ENCODE data around the gene UBL5. TPM values are rescaled to one million over a fixed set of nuclear protein-coding genes. Genes with fewer than 3 reads are reported as not detected.
"Not testable (repeated sequence)": the region's sequence is repeated elsewhere in the genome, so short reads cannot be mapped to it uniquely, and the experiment has no call there.

The UBL5 gene
- 314 and 343 TPM in 2 replicates for polyA plus RNA-seq (2013)

- peak within 1 kb of the TSS; percentile 96 for H4K8ac ChIP-seq (ENCODE audit: low read depth, low read length)
- H2AK5ac ChIP-seq (ENCODE audit: low read length) = peak within 1 kb of the TSS; percentile 34
- H3K4ac ChIP-seq (ENCODE audit: low read depth, low read length) = peak within 1 kb of the TSS; percentile 63
- H3K36me3 ChIP-seq (ENCODE audit: control insufficient read depth in 1 of 2, insufficient read depth in 2 of 2, low read length in 2 of 2) = peaks cover 9 to 11% of the 10 kb centered on the region in 2 experiments
- no peak within 1 kb of the TSS for H2BK5ac ChIP-seq (ENCODE audit: low read depth, low read length, poor library complexity)
- peak within 1 kb of the TSS; percentile 79 for H4K91ac ChIP-seq (ENCODE audit: low read depth, low read length)
- WGBS (ENCODE audit: extremely low coverage, insufficient coverage, insufficient read length) = no CpG with 5 or more reads among the region's 62 CpGs
- H4K12ac ChIP-seq (ENCODE audit: low read depth, low read length) = peak within 1 kb of the TSS; percentile 73
- peaks cover 8% of the 10 kb centered on the region for H3K79me2 ChIP-seq (ENCODE audit: control insufficient read depth, insufficient read depth, low read length, poor library complexity)
- no peak within 1 kb of the TSS for H2BK120ac ChIP-seq (ENCODE audit: insufficient read depth, low read length, poor library complexity)
- peak within 1 kb of the TSS; percentile 86 for H3K4me3 ChIP-seq (ENCODE audit: low read depth, low read length)
- peak within 1 kb of the TSS; percentile 73 for H3K9ac ChIP-seq (ENCODE audit: low read length)
- peak within 1 kb of the TSS; percentile 83 for H3K14ac ChIP-seq (ENCODE audit: low read length)
- H3K27me3 ChIP-seq (ENCODE audit: insufficient read depth, low read length) = no peaks in the 10 kb centered on the region
- H3K4me2 ChIP-seq (ENCODE audit: low read length) = peak within 1 kb of the TSS; percentile 91
- H2AFZ ChIP-seq (ENCODE audit: insufficient read depth, low read length, poor library complexity) = peak within 1 kb of the TSS; percentile 79
- H2BK12ac ChIP-seq (ENCODE audit: low read length) = no peak within 1 kb of the TSS
- no peak within 1 kb of the TSS for H3K23ac ChIP-seq (ENCODE audit: low read length)
- H3K27ac ChIP-seq (ENCODE audit: low read depth, low read length) = peak within 1 kb of the TSS; percentile 14
- peak within 1 kb of the TSS; percentile 68 for H3K18ac ChIP-seq (ENCODE audit: low read length)
- peaks cover 4% of the 10 kb centered on the region for H3K79me1 ChIP-seq (ENCODE audit: low read length)
- no peaks in the 10 kb centered on the region for H3K9me3 ChIP-seq (ENCODE audit: insufficient read depth, low read depth, low read length)
- peaks cover 8 to 9% of the 10 kb centered on the region in 2 experiments for H3K4me1 ChIP-seq (ENCODE audit: control insufficient read depth in 1 of 2, insufficient read depth in 2 of 2, low read length in 2 of 2)
- DNase-seq = peak; percentile 77 to 91
Observed at GRCh38 chr19:9827289-9828238, at the start of gene UBL5. UBL5 (plus strand) TSS chr19:9827918; CDS start chr19:9828338, 420 bp downstream.

GRCh38 chr19:9782338-9782737, 45.4 kb upstream of the UBL5 start:
- peaks cover 3% of the 10 kb centered on the region for H3K79me1 ChIP-seq (ENCODE audit: low read length)
- H3K4me3 ChIP-seq (ENCODE audit: low read depth, low read length) = no peak overlapping the region
- no peak overlapping the region for H3K27ac ChIP-seq (ENCODE audit: low read depth, low read length)
- H3K14ac ChIP-seq (ENCODE audit: low read length) = no peak overlapping the region
- no peak overlapping the region for H2BK12ac ChIP-seq (ENCODE audit: low read length)
- H3K4ac ChIP-seq (ENCODE audit: low read depth, low read length) = no peak overlapping the region
- H2BK120ac ChIP-seq (ENCODE audit: insufficient read depth, low read length, poor library complexity) = no peak overlapping the region
- H3K4me1 ChIP-seq (ENCODE audit: control insufficient read depth in 1 of 2, insufficient read depth in 2 of 2, low read length in 2 of 2) = peaks cover 0 to 6% of the 10 kb centered on the region in 2 experiments
- peaks cover 2% of the 10 kb centered on the region for H3K9me3 ChIP-seq (ENCODE audit: insufficient read depth, low read depth, low read length)
- no peak overlapping the region for H4K91ac ChIP-seq (ENCODE audit: low read depth, low read length)
- H2AK5ac ChIP-seq (ENCODE audit: low read length) = no peak overlapping the region
- H4K12ac ChIP-seq (ENCODE audit: low read depth, low read length) = no peak overlapping the region
- no peaks in the 10 kb centered on the region for H3K27me3 ChIP-seq (ENCODE audit: insufficient read depth, low read length)
- H3K79me2 ChIP-seq (ENCODE audit: control insufficient read depth, insufficient read depth, low read length, poor library complexity) = no peaks in the 10 kb centered on the region
- H2BK5ac ChIP-seq (ENCODE audit: low read depth, low read length, poor library complexity) = no peak overlapping the region
- H3K23ac ChIP-seq (ENCODE audit: low read length) = no peak overlapping the region
- H4K8ac ChIP-seq (ENCODE audit: low read depth, low read length) = no peak overlapping the region
- H3K4me2 ChIP-seq (ENCODE audit: low read length) = no peak overlapping the region
- WGBS (ENCODE audit: extremely low coverage, insufficient coverage, insufficient read length) = no CpG with 5 or more reads among the region's 2 CpGs
- H2AFZ ChIP-seq (ENCODE audit: insufficient read depth, low read length, poor library complexity) = no peak overlapping the region
- H3K36me3 ChIP-seq (ENCODE audit: control insufficient read depth in 1 of 2, insufficient read depth in 2 of 2, low read length in 2 of 2) = no peaks in the 10 kb centered on the region
- DNase-seq = peak in 1 of 2 donors; percentile 13
- H3K18ac ChIP-seq (ENCODE audit: low read length) = no peak overlapping the region
- H3K9ac ChIP-seq (ENCODE audit: low read length) = no peak overlapping the region

- H3K27me3 ChIP-seq (ENCODE audit: insufficient read depth, low read length); H3K18ac ChIP-seq (ENCODE audit: low read length); H3K79me2 ChIP-seq (ENCODE audit: control insufficient read depth, insufficient read depth, low read length, poor library complexity); H3K23ac ChIP-seq (ENCODE audit: low read length); H3K79me1 ChIP-seq (ENCODE audit: low read length); H3K27ac ChIP-seq (ENCODE audit: low read depth, low read length); H2BK120ac ChIP-seq (ENCODE audit: insufficient read depth, low read length, poor library complexity); H2BK5ac ChIP-seq (ENCODE audit: low read depth, low read length, poor library complexity); H4K8ac ChIP-seq (ENCODE audit: low read depth, low read length); H2AFZ ChIP-seq (ENCODE audit: insufficient read depth, low read length, poor library complexity); H4K91ac ChIP-seq (ENCODE audit: low read depth, low read length); H3K4me3 ChIP-seq (ENCODE audit: low read depth, low read length); H3K36me3 ChIP-seq (ENCODE audit: control insufficient read depth in 1 of 2, insufficient read depth in 2 of 2, low read length in 2 of 2); H2BK12ac ChIP-seq (ENCODE audit: low read length); H3K9me3 ChIP-seq (ENCODE audit: insufficient read depth, low read depth, low read length); H3K14ac ChIP-seq (ENCODE audit: low read length); H2AK5ac ChIP-seq (ENCODE audit: low read length); H4K12ac ChIP-seq (ENCODE audit: low read depth, low read length); H3K4me2 ChIP-seq (ENCODE audit: low read length); H3K4ac ChIP-seq (ENCODE audit: low read depth, low read length); H3K4me1 ChIP-seq (ENCODE audit: control insufficient read depth in 1 of 2, insufficient read depth in 2 of 2, low read length in 2 of 2); H3K9ac ChIP-seq (ENCODE audit: low read length): not testable (repeated sequence)
- DNase-seq = peak in 1 of 2 donors; percentile 16
- no CpG with 5 or more reads among the region's 6 CpGs for WGBS (ENCODE audit: extremely low coverage, insufficient coverage, insufficient read length)
Observed at GRCh38 chr19:9784163-9784496, 43.6 kb upstream of the UBL5 start.

- Histone ChIP-seq H3K4me3 (ENCODE audit: low read depth, low read length) (peak overlapping the region; percentile 77), H2AFZ (ENCODE audit: insufficient read depth, low read length, poor library complexity) (peak overlapping the region; percentile 57), H3K4me1 (ENCODE audit: control insufficient read depth in 1 of 2, insufficient read depth in 2 of 2, low read length in 2 of 2) (peaks cover 0 to 6% of the 10 kb centered on the region in 2 experiments), H2BK120ac (ENCODE audit: insufficient read depth, low read length, poor library complexity) (peak overlapping the region; percentile 62), H2BK12ac (ENCODE audit: low read length) (no peak overlapping the region), H3K9me3 (ENCODE audit: insufficient read depth, low read depth, low read length) (peaks cover 2% of the 10 kb centered on the region), H3K27me3 (ENCODE audit: insufficient read depth, low read length) (no peaks in the 10 kb centered on the region), H4K8ac (ENCODE audit: low read depth, low read length) (peak overlapping the region; percentile 83), H3K14ac (ENCODE audit: low read length) (peak overlapping the region; percentile 43), H3K36me3 (ENCODE audit: control insufficient read depth in 1 of 2, insufficient read depth in 2 of 2, low read length in 2 of 2) (no peaks in the 10 kb centered on the region), H3K79me2 (ENCODE audit: control insufficient read depth, insufficient read depth, low read length, poor library complexity) (no peaks in the 10 kb centered on the region), H3K23ac (ENCODE audit: low read length) (no peak overlapping the region), H3K4ac (ENCODE audit: low read depth, low read length) (no peak overlapping the region), H4K12ac (ENCODE audit: low read depth, low read length) (no peak overlapping the region), H3K18ac (ENCODE audit: low read length) (peak overlapping the region; percentile 88), H2AK5ac (ENCODE audit: low read length) (no peak overlapping the region), H3K27ac (ENCODE audit: low read depth, low read length) (peak overlapping the region; percentile 92), H3K4me2 (ENCODE audit: low read length) (peak overlapping the region; percentile 97), H2BK5ac (ENCODE audit: low read depth, low read length, poor library complexity) (peak overlapping the region; percentile 57), H3K79me1 (ENCODE audit: low read length) (peaks cover 3% of the 10 kb centered on the region), H4K91ac (ENCODE audit: low read depth, low read length) (peak overlapping the region; percentile 68), H3K9ac (ENCODE audit: low read length) (peak overlapping the region; percentile 87)
- DNase-seq = peak; percentile 94 to 96
- WGBS (ENCODE audit: extremely low coverage, insufficient coverage, insufficient read length) = no CpG with 5 or more reads among the region's 74 CpGs
Observed at GRCh38 chr19:9785367-9786331, 42.1 kb upstream of the UBL5 start.
